ENCODE measurements around the gene C4orf17.

The C4orf17 gene

GRCh38 chr4:99536271-99536670, 25.4 kb downstream of the C4orf17 start:
- no peaks in the 10 kb centered on the region for H3K9me3 ChIP-seq (ENCODE audit: severe bottlenecking)
- H3K36me3 ChIP-seq (ENCODE audit: low read depth) = no peaks in the 10 kb centered on the region
- H3K4me3 ChIP-seq (ENCODE audit: severe bottlenecking) = no peak overlapping the region
- no peaks in the 10 kb centered on the region for H3K27me3 ChIP-seq (ENCODE audit: insufficient read depth, poor library complexity, severe bottlenecking)
- DNase-seq (ENCODE audit: low spot score) = no peak
- ATAC-seq (ENCODE audit: low read depth) = no peak
- H3K4me1 ChIP-seq (ENCODE audit: insufficient read depth, poor library complexity, severe bottlenecking) = no peaks in the 10 kb centered on the region
- H3K27ac ChIP-seq (ENCODE audit: poor library complexity, severe bottlenecking) = no peak overlapping the region
- TF ChIP-seq CTCF (IDR thresholded peaks at IDR 0.05; ENCODE audit: poor library complexity, severe bottlenecking) = no peak

DNA sequence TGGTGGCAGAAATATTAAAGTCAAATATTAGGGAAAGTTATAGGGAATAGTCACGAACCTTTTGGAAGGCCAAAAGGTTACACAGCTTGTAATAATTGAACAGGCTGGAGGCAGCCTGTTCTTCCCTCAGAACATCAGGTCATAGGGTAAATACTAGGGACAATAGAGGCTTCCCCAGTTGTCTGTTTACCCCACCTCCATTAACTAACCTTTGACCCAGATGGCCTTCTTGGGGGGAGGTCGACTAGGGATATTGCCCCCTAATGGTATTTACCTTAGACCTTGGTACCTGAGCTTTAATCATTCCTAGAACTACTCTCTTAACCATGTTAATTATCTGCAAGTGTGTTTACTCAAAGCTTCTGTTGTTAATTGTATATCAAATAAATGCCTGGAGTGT, 26.0 kb downstream of the C4orf17 start:
- no peaks in the 10 kb centered on the region for H3K36me3 ChIP-seq (ENCODE audit: low read depth)
- DNase-seq (ENCODE audit: low spot score) (no peak), ATAC-seq (ENCODE audit: low read depth) (no peak)
- H3K4me3 ChIP-seq (ENCODE audit: severe bottlenecking) = no peak overlapping the region
- no peak for TF ChIP-seq CTCF (IDR thresholded peaks at IDR 0.05; ENCODE audit: poor library complexity, severe bottlenecking)
- no peak overlapping the region for H3K27ac ChIP-seq (ENCODE audit: poor library complexity, severe bottlenecking)
- H3K4me1 ChIP-seq (ENCODE audit: insufficient read depth, poor library complexity, severe bottlenecking) = no peaks in the 10 kb centered on the region
- H3K9me3 ChIP-seq (ENCODE audit: severe bottlenecking) = no peaks in the 10 kb centered on the region
- no peaks in the 10 kb centered on the region for H3K27me3 ChIP-seq (ENCODE audit: insufficient read depth, poor library complexity, severe bottlenecking)

- no peak for DNase-seq (ENCODE audit: low spot score)
- no peak for TF ChIP-seq CTCF (IDR thresholded peaks at IDR 0.05; ENCODE audit: poor library complexity, severe bottlenecking)
- no peak for ATAC-seq (ENCODE audit: low read depth)
- Histone ChIP-seq H3K27ac (ENCODE audit: poor library complexity, severe bottlenecking) (no peak overlapping the region), H3K4me3 (ENCODE audit: severe bottlenecking) (no peak overlapping the region), H3K36me3 (ENCODE audit: low read depth) (no peaks in the 10 kb centered on the region), H3K4me1 (ENCODE audit: insufficient read depth, poor library complexity, severe bottlenecking) (no peaks in the 10 kb centered on the region), H3K9me3 (ENCODE audit: severe bottlenecking) (no peaks in the 10 kb centered on the region), H3K27me3 (ENCODE audit: insufficient read depth, poor library complexity, severe bottlenecking) (no peaks in the 10 kb centered on the region)
These were observed 26.9 kb downstream of the C4orf17 start for GRCh38 chr4:99537674-99538073.

DNA sequence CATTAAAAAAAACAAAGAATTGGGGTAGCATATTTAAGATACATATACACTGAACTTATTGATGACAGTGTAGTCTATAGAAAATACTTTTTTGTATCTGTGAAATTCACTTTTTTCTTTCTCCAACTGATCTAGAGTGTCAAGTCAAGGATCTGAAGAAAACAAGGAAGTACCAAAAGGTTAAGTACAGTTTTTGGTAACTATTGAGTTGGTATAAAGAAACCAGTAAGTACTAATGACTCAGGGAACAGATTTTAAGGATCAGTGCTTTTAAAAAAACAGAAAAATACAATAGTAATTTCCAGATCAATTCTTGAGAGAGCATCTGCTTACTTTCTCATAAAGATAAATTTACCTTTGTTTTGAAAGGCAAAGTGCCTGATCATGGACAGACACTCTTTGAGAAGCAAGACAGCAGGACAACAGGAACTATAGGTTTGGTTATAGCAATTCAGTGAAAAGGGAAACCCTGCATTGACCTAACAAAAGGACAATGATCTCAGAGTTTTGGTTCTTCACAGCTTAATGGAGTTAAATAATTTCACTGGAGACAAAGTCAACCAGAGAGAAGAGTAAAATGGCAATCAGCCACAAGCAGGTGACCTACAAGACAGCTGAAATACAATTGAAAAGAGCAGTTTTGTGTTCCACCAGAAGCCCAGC, 29.6 kb downstream of the C4orf17 start:
- TF ChIP-seq CTCF (IDR thresholded peaks at IDR 0.05; ENCODE audit: poor library complexity, severe bottlenecking) = no peak
- ATAC-seq (ENCODE audit: low read depth) (no peak), DNase-seq (ENCODE audit: low spot score) (no peak)
- Histone ChIP-seq H3K36me3 (ENCODE audit: low read depth) (no peaks in the 10 kb centered on the region), H3K27me3 (ENCODE audit: insufficient read depth, poor library complexity, severe bottlenecking) (no peaks in the 10 kb centered on the region), H3K4me3 (ENCODE audit: severe bottlenecking) (no peak overlapping the region), H3K4me1 (ENCODE audit: insufficient read depth, poor library complexity, severe bottlenecking) (no peaks in the 10 kb centered on the region), H3K9me3 (ENCODE audit: severe bottlenecking) (no peaks in the 10 kb centered on the region), H3K27ac (ENCODE audit: poor library complexity, severe bottlenecking) (no peak overlapping the region)

GRCh38 chr4:99552872-99553271, 42.1 kb downstream of the C4orf17 start:
- TF ChIP-seq CTCF (IDR thresholded peaks at IDR 0.05; ENCODE audit: poor library complexity, severe bottlenecking) = no peak
- ATAC-seq (ENCODE audit: low read depth) (no peak), DNase-seq (ENCODE audit: low spot score) (no peak)
- no peaks in the 10 kb centered on the region for H3K9me3 ChIP-seq (ENCODE audit: severe bottlenecking)
- H3K36me3 ChIP-seq (ENCODE audit: low read depth) = peaks cover 3% of the 10 kb centered on the region
- H3K4me3 ChIP-seq (ENCODE audit: severe bottlenecking) = no peak overlapping the region
- no peaks in the 10 kb centered on the region for H3K4me1 ChIP-seq (ENCODE audit: insufficient read depth, poor library complexity, severe bottlenecking)
- H3K27ac ChIP-seq (ENCODE audit: poor library complexity, severe bottlenecking) = no peak overlapping the region
- no peaks in the 10 kb centered on the region for H3K27me3 ChIP-seq (ENCODE audit: insufficient read depth, poor library complexity, severe bottlenecking)
